ENCODE measurements around the gene MCAM.

MCAM gene

DNA sequence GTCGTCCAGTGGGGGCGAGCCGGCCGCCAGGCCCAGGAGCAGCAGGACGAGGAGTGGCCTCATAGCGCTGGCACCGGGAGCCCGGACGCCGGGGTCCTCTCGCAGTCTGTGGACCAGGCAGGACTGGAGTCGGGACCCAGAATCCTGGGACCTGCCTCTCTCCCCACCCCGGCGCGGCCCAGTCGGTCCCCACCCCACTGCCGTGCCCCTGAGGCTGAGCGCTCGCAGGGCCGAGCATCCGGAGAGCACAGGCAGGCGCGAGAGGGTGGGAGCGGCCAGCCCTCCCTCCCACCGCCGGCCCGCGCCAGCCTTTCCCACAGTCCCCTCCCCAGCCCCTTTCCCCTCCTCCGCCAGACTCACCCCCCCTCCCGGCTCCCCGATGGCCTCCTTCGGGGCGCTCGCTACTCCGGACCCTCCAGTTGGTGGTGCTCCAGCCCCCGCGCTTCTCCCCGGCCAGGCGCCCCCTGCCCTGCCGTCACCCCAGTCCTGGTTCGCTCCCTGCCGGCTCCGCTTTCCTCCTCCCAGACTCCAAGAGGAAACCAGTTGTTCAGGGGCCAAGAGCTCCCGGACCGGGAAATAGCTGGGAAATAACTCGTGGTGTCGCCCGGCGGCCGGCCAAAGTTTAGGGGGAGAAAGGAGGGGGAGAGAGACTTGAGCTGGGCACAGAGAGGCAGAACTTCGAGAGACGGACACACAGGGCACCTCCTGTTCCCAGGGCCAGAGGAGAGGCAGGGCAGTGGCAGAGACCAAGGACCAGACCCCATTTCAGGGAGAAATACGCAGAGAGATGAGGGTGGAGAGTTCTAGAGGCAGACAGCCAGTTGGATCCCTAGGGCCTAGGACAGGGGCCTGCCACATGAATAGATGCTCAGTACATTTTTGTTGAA lies 23.6 kb upstream of the MCAM start, which contains the start of gene C1QTNF5:
Gene C1QTNF5, minus strand, starts transcription at position 549 of the 887 bp plus-strand sequence. Its CDS starts 486 bp downstream, at position 63.
- no peak for DNase-seq

DNA sequence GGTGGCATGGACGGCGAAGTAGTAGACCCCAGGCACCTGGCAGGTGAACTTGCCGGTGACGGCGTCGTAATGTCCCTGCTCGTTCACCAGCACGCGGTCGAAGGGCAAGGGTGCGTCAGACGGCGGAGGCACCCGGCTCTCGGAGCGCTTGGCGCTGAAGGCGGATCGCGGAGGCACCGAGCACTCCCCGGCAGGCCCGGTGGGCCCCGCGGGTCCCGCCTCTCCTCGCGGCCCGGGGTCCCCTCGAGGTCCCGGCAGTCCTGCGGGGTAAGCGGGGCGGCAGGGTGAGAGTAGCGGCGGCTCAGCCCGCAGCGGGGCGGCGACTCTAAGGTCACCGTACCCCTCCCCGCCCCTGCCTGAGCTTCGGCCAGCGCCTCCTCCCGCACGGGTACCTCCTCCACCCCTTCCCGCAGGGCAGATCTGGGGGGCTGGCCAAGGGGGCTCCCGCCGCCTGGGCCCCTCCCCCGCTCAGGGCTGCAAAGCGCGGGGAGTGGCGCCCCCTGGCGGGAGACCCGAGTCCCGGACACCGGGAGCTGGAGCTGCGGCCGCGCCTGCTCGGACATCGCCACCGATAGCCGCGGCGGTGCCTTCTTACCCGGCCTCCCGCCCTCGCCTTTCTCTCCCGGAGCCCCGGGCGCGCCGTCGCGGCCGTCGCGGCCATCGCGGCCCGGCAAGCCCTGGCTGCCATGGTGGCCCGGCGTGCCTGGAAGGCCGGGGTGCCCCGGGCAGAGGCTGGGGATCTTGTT lies 22.8 kb upstream of the MCAM start:
- TF ChIP-seq POLR2A (IDR thresholded peaks at IDR 0.05; ENCODE audit: low read length), result no peak
- TF ChIP-seq GATA1 (IDR thresholded peaks at IDR 0.05; ENCODE audit: low read depth, low read length), result no peak
- DNase-seq, result peak; percentile 59 to 66

More for the DNA sequence above, 23.6 kb upstream of the MCAM start, which contains the start of gene C1QTNF5:
- TF ChIP-seq GATA1 (IDR thresholded peaks at IDR 0.05; ENCODE audit: low read depth, low read length) (no peak), POLR2A (IDR thresholded peaks at IDR 0.05; ENCODE audit: low read length) (no peak)

- DNase-seq, result no peak
- TF ChIP-seq GATA1 (IDR thresholded peaks at IDR 0.05; ENCODE audit: low read depth, low read length), result no peak
- no peak for TF ChIP-seq POLR2A (IDR thresholded peaks at IDR 0.05; ENCODE audit: low read length)
These were observed 22.1 kb upstream of the MCAM start for GRCh38 chr11:119338965-119339588.

DNA sequence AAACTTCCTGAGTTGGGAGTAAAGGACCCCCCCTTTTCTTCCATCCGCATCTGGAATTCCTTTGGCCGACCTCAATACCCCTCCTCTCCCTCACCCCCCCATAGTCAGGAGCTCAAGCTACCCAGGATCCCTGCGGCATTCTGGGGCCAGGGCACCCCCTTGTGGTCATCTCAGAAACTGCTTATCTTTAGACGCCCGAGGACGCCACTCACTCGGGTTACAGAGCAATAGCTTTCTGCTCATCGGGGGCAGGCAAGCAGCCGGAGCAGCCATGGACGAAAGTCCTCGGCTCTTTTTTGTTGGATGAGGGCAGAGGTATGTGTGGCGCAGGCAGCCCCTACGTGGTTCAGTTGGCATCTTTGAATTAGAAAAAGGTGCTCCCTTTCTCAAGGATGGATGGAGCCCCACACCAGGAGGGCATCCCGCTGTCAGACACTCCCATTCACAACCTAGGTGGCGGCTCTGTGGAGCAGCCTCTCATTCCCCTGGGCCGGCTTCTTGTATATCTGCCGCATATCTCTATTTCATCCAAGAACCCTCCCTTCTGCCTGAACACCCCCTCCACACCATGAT lies 21.5 kb upstream of the MCAM start:
- DNase-seq, result peak; percentile 75 to 86
- TF ChIP-seq POLR2A (IDR thresholded peaks at IDR 0.05; ENCODE audit: low read length) (no peak), GATA1 (IDR thresholded peaks at IDR 0.05; ENCODE audit: low read depth, low read length) (no peak)

DNA sequence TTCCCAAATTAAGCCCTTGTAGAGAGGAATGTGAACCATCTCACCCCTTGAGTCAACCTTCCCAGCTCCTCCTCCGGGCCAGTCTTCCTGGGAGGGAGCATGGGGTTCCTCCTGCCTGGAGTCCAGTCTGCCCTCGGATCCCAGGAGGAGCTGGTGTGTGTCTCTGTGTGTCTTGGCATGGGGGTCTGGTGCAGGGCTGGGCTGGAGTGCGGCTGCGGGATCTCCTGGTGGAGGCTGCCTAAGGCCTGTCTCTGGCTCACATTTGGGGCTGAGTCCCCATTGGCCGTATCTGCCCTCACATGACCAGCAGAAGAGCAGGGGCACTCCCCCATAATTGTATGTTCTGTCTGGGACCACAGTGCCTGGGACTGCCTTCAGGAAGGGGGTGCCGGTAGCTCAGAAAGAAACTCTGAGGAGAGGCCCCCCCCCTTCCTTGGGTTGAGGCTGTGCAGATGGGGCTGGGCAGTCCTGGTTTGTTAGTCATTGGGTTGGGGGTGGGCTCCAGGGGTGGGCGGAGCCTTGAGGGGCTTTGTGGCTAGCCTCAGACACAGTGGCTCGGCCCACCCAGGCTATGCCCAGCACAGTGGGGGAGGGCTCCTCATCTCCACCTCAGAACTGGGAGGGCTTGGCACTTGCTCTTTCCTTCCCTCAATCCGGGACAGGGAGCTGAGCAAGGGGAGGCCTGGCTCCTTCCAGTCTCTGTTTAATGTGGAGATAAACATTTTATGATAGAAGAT lies 20.8 kb upstream of the MCAM start:
- no peak for DNase-seq
- TF ChIP-seq GATA1 (IDR thresholded peaks at IDR 0.05; ENCODE audit: low read depth, low read length) (no peak), POLR2A (IDR thresholded peaks at IDR 0.05; ENCODE audit: low read length) (no peak)

DNA sequence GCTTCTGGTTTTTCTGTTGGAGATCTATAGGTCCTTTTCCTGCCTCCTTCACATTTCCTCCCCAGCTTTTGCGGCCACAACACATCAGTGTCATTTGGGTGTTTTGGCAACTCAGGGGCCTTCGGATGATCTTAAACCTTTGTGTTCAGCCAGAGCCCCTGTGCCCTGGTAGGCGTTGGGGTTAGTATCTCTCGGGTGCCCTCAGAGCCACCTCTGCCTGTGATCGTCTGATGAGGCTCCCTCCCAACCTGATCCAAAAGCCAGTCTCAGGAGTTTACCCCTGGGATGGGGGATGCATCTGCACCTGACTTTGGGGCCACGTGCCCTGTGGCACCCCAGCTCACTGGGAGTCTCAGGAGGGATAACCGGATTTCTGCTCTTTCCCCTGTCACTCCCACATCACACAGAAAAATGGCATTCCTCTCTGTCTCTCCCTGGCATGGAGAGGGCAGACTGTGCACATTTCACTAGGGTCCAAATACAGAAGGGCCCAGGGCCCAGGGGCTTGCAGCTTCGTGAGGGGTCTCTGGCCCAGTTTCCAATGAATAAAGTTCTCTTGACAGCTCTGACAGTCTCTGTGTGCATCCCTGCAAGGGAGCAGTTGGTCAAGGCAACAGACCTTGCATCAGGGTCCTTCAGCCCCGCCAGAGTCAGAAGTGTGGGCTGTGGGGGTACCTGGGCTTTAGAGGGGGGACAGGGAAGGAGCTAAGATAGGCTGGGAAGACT lies 20.0 kb upstream of the MCAM start:
- DNase-seq, result no peak
- TF ChIP-seq POLR2A (IDR thresholded peaks at IDR 0.05; ENCODE audit: low read length) (no peak), GATA1 (IDR thresholded peaks at IDR 0.05; ENCODE audit: low read depth, low read length) (no peak)

DNA sequence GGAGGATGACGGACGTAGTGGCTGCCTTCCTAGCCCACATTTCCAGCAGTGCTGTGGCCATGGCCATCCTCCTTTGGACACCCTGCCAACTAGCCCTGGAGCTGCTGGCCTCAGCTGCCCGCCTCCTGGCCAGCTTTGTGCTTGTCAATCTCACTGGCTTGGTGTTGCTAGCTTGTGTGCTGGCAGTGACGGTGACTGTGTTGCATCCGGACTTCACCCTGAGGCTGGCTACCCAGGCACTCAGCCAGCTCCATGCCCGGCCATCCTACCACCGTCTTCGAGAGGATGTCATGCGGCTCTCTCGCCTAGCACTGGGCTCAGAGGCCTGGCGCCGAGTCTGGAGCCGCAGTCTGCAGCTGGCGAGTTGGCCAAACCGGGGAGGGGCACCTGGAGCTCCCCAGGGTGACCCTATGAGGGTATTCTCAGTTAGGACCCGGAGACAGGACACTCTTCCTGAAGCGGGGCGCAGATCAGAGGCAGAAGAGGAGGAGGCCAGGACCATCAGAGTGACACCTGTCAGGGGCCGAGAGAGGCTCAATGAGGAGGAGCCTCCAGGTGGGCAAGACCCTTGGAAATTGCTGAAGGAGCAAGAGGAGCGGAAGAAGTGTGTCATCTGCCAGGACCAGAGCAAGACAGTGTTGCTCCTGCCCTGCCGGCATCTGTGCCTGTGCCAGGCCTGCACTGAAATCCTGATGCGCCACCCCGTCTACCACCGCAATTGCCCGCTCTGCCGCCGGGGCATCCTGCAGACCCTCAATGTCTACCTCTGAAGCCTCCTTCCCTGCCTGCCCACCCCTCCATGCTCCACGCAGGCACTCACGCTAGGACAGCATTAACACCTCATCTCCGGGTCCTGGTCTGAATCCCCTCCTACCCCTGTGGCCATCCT lies 19.0 kb upstream of the MCAM start:
- TF ChIP-seq POLR2A (IDR thresholded peaks at IDR 0.05; ENCODE audit: low read length) (no peak), GATA1 (IDR thresholded peaks at IDR 0.05; ENCODE audit: low read depth, low read length) (no peak)
- DNase-seq, result peak in 1 of 2 experiments; percentile 28

DNA sequence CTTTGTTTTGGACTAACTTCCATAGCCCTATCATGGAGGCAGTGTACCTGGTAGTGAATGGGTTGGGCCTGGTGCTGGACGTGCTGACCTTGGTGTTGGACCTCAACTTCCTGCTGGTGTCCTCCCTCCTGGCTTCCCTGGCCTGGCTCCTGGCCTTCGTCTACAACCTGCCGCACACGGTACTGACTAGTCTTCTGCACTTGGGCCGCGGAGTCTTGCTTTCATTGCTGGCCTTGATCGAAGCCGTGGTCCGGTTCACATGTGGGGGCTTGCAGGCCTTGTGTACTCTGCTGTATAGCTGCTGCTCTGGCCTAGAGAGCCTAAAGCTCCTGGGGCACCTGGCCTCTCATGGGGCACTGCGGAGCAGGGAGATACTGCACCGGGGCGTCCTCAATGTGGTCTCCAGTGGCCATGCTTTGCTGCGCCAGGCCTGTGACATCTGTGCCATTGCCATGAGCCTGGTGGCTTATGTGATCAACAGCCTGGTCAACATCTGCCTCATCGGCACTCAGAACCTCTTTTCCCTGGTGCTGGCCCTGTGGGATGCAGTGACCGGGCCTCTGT lies 18.2 kb upstream of the MCAM start:
- peak; percentile 36 to 62 for DNase-seq
- TF ChIP-seq POLR2A (IDR thresholded peaks at IDR 0.05; ENCODE audit: low read length) (no peak), GATA1 (IDR thresholded peaks at IDR 0.05; ENCODE audit: low read depth, low read length) (no peak)

- TF ChIP-seq GATA1 (IDR thresholded peaks at IDR 0.05; ENCODE audit: low read depth, low read length) (no peak), POLR2A (IDR thresholded peaks at IDR 0.05; ENCODE audit: low read length) (peak; percentile 91)
- peak; percentile 98 for DNase-seq
These were observed 17.4 kb upstream of the MCAM start, which contains the start of gene RNF26 for GRCh38 chr11:119334174-119334930. TSS of gene RNF26 (plus strand) at chr11:119334527. CDS start at chr11:119335123, 596 bp downstream.

DNA sequence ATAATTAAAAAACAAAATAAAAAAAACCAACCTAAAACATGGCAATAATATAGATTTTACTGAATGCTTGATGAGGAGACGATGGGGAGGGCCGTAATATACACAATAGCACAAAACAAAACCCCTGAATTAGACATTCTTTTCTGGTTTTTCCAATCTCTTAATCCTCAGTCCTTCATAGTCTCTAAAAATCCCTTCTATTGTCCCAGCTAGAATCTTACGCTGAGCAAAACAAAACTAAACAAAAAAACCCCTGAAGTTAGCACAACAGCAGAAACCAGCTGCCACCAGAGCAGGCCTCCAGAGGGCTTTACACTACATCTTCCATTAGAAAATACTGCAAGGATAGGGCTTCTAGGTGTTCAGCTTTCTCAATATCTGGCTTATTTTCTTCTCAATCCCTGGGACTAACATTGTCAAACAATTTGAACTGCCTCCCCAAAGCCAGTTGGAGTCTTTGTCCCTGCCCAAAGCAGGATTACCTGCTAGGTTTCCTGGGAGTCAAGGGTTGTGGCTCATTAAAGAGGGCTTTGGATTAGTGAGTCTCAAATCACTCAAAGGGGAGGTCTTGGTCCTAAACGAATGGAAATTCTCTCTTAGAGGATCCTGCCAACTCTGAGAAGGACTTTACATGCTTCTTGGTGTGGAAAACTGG lies 15.3 kb upstream of the MCAM start:
- no peak for DNase-seq
- TF ChIP-seq POLR2A (IDR thresholded peaks at IDR 0.05; ENCODE audit: low read length) (no peak), GATA1 (IDR thresholded peaks at IDR 0.05; ENCODE audit: low read depth, low read length) (no peak)

Data from erythroblast (primary cell).